HEK293 (cell line): ENCODE measurements around the gene ERI3.
A peak's percentile ranks its signal among the peaks of the same experiment; 100 is the strongest.

ENCODE experiments used
- BCL6B ChIP-seq: fragments of 450-650 bp; formaldehyde crosslinking; IDR thresholded peaks from 2 replicates; pipeline ENCODE4 v1.5.1; 2017; ENCODE audit warnings: missing biosample characterization, missing genetic modification characterization
- EGR2 ChIP-seq: fragments of 450-650 bp; formaldehyde crosslinking; IDR thresholded peaks from 2 replicates; pipeline ENCODE4 v1.5.1; 2016; ENCODE audit warnings: low read depth, missing biosample characterization, missing genetic modification characterization
- HOXA7 ChIP-seq: sonication (generic); formaldehyde crosslinking; IDR thresholded peaks from 2 replicates; pipeline ENCODE4 v1.8.1; 2022; ENCODE audit warnings: missing genetic modification reagents, borderline replicate concordance
- IKZF3 ChIP-seq: fragments of 450-650 bp; IDR thresholded peaks from 2 replicates; pipeline ENCODE4 v1.5.0; 2018; ENCODE audit warnings: missing biosample characterization, mild to moderate bottlenecking, missing genetic modification characterization, moderate library complexity
- PRDM1 ChIP-seq: fragments of 450-650 bp; formaldehyde crosslinking; IDR thresholded peaks from 2 replicates; pipeline ENCODE4; 2016; ENCODE audit warnings: missing biosample characterization, missing genetic modification characterization
- SP3 ChIP-seq: fragments of 450-650 bp; formaldehyde crosslinking; IDR thresholded peaks from 2 replicates; pipeline ENCODE4 v1.5.1; 2016; ENCODE audit warnings: missing biosample characterization, missing genetic modification characterization
- ZBTB1 ChIP-seq: fragments of 450-650 bp; formaldehyde crosslinking; IDR thresholded peaks from 2 replicates; pipeline ENCODE4 v1.5.1; 2016; ENCODE audit warnings: missing biosample characterization, missing genetic modification characterization
- ZBTB8A ChIP-seq: fragments of 450-650 bp; formaldehyde crosslinking; IDR thresholded peaks from 2 replicates; pipeline ENCODE4 v1.5.1; 2016; ENCODE audit warnings: missing biosample characterization, missing genetic modification characterization
- ZFP37 ChIP-seq: fragments of 450-650 bp; formaldehyde crosslinking; IDR thresholded peaks from 2 replicates; pipeline ENCODE4 v1.5.1; 2016; ENCODE audit warnings: missing biosample characterization, missing genetic modification characterization
- ZNF16 ChIP-seq: fragments of 450-650 bp; formaldehyde crosslinking; IDR thresholded peaks from 2 replicates; pipeline ENCODE4 v1.5.1; 2016; ENCODE audit warnings: low read depth, missing biosample characterization, missing genetic modification characterization
- ZNF2 ChIP-seq: fragments of 450-650 bp; formaldehyde crosslinking; IDR thresholded peaks from 2 replicates; pipeline ENCODE4 v1.5.1; 2016; ENCODE audit warnings: missing biosample characterization, missing genetic modification characterization
- ZNF202 ChIP-seq: fragments of 450-650 bp; formaldehyde crosslinking; IDR thresholded peaks from 2 replicates; pipeline ENCODE4 v1.5.1; 2016; ENCODE audit warnings: missing biosample characterization, missing genetic modification characterization, borderline replicate concordance
- ZNF23 ChIP-seq: fragments of 450-650 bp; formaldehyde crosslinking; IDR thresholded peaks from 2 replicates; pipeline ENCODE4 v1.5.1; 2016; ENCODE audit warnings: missing biosample characterization, missing genetic modification characterization, borderline replicate concordance
- ZNF449 ChIP-seq: fragments of 450-650 bp; formaldehyde crosslinking; IDR thresholded peaks from 2 replicates; pipeline ENCODE4 v1.5.1; 2017; ENCODE audit warnings: missing biosample characterization, mild to moderate bottlenecking, missing genetic modification characterization, moderate library complexity
- ZNF501 ChIP-seq: fragments of 450-650 bp; formaldehyde crosslinking; IDR thresholded peaks from 2 replicates; pipeline ENCODE4 v1.5.1; 2016; ENCODE audit warnings: missing biosample characterization, missing genetic modification characterization
- ZNF513 ChIP-seq: fragments of 450-650 bp; IDR thresholded peaks from 2 replicates; pipeline ENCODE4 v1.5.1; 2018; ENCODE audit warnings: missing biosample characterization, missing genetic modification characterization
- ZNF555 ChIP-seq: fragments of 450-650 bp; formaldehyde crosslinking; conservative IDR thresholded peaks from 2 replicates; pipeline ENCODE4 v1.5.1; 2017; ENCODE audit warnings: missing biosample characterization, mild to moderate bottlenecking, missing genetic modification characterization, inconsistent platforms
- ZNF571 ChIP-seq: fragments of 450-650 bp; formaldehyde crosslinking; IDR thresholded peaks from 2 replicates; pipeline ENCODE4 v1.5.0; 2017; ENCODE audit warnings: missing biosample characterization, missing genetic modification characterization
- ZNF621 ChIP-seq: fragments of 450-650 bp; formaldehyde crosslinking; IDR thresholded peaks from 2 replicates; pipeline ENCODE4 v1.5.1; 2017; ENCODE audit warnings: missing biosample characterization, missing genetic modification characterization
- ZNF660 ChIP-seq: fragments of 450-650 bp; IDR thresholded peaks from 2 replicates; pipeline ENCODE4 v1.5.1; 2018; ENCODE audit warnings: missing biosample characterization, mild to moderate bottlenecking, missing genetic modification characterization
- ZNF664 ChIP-seq: fragments of 450-650 bp; formaldehyde crosslinking; IDR thresholded peaks from 2 replicates; pipeline ENCODE4 v1.5.1; 2016; ENCODE audit warnings: missing biosample characterization, missing genetic modification characterization
- ZNF707 ChIP-seq: fragments of 450-650 bp; formaldehyde crosslinking; IDR thresholded peaks from 2 replicates; pipeline ENCODE4 v1.5.1; 2016; ENCODE audit warnings: missing biosample characterization, missing genetic modification characterization
- ZNF777 ChIP-seq: fragments of 450-650 bp; formaldehyde crosslinking; IDR thresholded peaks from 2 replicates; pipeline ENCODE4 v1.5.1; 2017; ENCODE audit warnings: missing biosample characterization, missing genetic modification characterization, borderline replicate concordance
- ZNF837 ChIP-seq: fragments of 450-650 bp; formaldehyde crosslinking; IDR thresholded peaks from 2 replicates; pipeline ENCODE4 v1.5.1; 2016; ENCODE audit warnings: missing biosample characterization, missing genetic modification characterization
- ZSCAN5A ChIP-seq: fragments of 450-650 bp; formaldehyde crosslinking; IDR thresholded peaks from 2 replicates; pipeline ENCODE4 v1.5.1; 2016; ENCODE audit warnings: missing biosample characterization, missing genetic modification characterization
- ZXDB ChIP-seq: fragments of 450-650 bp; formaldehyde crosslinking; IDR thresholded peaks from 2 replicates; pipeline ENCODE4 v1.5.1; 2016; ENCODE audit warnings: missing biosample characterization, missing genetic modification characterization
- TF ChIP-seq, protein P1 (sequence below): fragments of 450-650 bp; formaldehyde crosslinking; IDR thresholded peaks from 2 replicates; pipeline ENCODE4 v1.5.1; 2017; ENCODE audit warnings: missing biosample characterization, missing genetic modification characterization
- TF ChIP-seq, protein P2 (sequence below): fragments of 450-650 bp; formaldehyde crosslinking; IDR thresholded peaks from 2 replicates; pipeline ENCODE4 v1.5.1; 2016; ENCODE audit warnings: missing biosample characterization, missing genetic modification characterization
- TF ChIP-seq, protein P3 (sequence below): fragments of 450-650 bp; formaldehyde crosslinking; optimal IDR thresholded peaks from 2 replicates; pipeline ENCODE3; 2016; ENCODE audit warnings: missing biosample characterization, mild to moderate bottlenecking, missing genetic modification characterization

The ERI3 gene

DNA sequence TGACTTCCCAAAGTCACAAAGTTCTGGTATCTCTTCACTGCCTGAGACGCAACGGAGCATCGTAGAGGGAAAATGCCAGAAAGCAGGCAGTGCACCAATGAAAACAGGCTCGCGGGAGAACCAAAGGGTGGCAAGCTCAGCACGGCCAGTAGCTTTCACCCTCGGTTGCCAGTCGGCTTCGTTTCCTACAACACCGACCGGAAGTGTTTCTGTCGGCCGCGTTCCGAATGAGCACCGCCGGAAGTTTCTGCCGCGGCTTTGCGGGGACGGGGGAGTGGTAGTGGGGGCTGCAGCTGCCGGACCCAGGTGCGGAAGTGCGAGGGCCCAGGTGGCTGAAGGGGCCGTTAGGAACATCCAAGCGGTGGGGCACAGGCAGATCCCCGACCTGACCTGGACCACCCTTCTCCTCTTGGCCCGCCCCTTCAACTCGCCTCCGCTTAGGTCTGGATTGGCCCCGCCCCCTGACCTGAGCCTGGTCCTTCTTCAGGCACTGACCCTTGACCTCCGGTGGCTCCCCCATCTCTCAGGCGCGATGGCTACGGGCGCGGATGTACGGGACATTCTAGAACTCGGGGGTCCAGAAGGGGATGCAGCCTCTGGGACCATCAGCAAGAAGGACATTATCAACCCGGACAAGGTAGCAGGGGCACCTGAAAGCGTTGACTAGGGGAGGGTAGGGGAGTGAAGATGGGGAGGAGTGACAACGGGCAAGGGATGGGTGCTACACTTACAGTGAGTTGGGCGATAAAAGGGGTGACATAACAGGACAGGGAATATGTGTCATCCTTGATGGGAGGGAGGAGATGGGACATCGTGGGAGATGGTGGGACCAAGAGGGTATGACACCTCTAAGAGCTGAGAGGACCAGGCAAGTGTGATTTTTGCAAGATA is 141.6 kb downstream of the ERI3 start, which contains the start of gene DMAP1 (continued):
- TF ChIP-seq ZNF449 (tag by site-specific recombination): peak; percentile 75
- no peak for TF ChIP-seq ZNF571 (tag by site-specific recombination)
- TF ChIP-seq ZNF23 (tag by site-specific recombination): peak; percentile 67; the same call in 1 of the 2 replicates
- peak; percentile 99 for TF ChIP-seq ZNF501 (tag by site-specific recombination)
- TF ChIP-seq ZBTB8A (tag by site-specific recombination): peak; percentile 75
- peak; percentile 98 for TF ChIP-seq ZFP37 (tag by site-specific recombination)
- no peak for TF ChIP-seq ZNF555 (tag by site-specific recombination)
- TF ChIP-seq, protein P1, sequence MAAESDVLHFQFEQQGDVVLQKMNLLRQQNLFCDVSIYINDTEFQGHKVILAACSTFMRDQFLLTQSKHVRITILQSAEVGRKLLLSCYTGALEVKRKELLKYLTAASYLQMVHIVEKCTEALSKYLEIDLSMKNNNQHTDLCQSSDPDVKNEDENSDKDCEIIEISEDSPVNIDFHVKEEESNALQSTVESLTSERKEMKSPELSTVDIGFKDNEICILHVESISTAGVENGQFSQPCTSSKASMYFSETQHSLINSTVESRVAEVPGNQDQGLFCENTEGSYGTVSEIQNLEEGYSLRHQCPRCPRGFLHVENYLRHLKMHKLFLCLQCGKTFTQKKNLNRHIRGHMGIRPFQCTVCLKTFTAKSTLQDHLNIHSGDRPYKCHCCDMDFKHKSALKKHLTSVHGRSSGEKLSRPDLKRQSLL (tag by site-specific recombination): peak; percentile 85
- TF ChIP-seq, protein P2, sequence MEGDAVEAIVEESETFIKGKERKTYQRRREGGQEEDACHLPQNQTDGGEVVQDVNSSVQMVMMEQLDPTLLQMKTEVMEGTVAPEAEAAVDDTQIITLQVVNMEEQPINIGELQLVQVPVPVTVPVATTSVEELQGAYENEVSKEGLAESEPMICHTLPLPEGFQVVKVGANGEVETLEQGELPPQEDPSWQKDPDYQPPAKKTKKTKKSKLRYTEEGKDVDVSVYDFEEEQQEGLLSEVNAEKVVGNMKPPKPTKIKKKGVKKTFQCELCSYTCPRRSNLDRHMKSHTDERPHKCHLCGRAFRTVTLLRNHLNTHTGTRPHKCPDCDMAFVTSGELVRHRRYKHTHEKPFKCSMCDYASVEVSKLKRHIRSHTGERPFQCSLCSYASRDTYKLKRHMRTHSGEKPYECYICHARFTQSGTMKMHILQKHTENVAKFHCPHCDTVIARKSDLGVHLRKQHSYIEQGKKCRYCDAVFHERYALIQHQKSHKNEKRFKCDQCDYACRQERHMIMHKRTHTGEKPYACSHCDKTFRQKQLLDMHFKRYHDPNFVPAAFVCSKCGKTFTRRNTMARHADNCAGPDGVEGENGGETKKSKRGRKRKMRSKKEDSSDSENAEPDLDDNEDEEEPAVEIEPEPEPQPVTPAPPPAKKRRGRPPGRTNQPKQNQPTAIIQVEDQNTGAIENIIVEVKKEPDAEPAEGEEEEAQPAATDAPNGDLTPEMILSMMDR (tag by site-specific recombination): peak; percentile 71
- peak; percentile 96 for TF ChIP-seq ZXDB (tag by site-specific recombination)
- TF ChIP-seq, protein P3, sequence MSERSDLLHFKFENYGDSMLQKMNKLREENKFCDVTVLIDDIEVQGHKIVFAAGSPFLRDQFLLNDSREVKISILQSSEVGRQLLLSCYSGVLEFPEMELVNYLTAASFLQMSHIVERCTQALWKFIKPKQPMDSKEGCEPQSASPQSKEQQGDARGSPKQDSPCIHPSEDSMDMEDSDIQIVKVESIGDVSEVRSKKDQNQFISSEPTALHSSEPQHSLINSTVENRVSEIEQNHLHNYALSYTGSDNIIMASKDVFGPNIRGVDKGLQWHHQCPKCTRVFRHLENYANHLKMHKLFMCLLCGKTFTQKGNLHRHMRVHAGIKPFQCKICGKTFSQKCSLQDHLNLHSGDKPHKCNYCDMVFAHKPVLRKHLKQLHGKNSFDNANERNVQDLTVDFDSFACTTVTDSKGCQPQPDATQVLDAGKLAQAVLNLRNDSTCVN: peak; percentile 37
- TF ChIP-seq HOXA7 (CRISPR knock-in tag): no peak
- TF ChIP-seq ZNF664 (tag by site-specific recombination): peak; percentile 72; the same call in 1 of the 2 replicates
- peak; percentile 61; the same call in 1 of the 2 replicates for TF ChIP-seq ZBTB1 (tag by site-specific recombination)
- peak; percentile 51; the same call in 1 of the 2 replicates for TF ChIP-seq EGR2 (tag by site-specific recombination)
- peak; percentile 99 for TF ChIP-seq ZNF2
- TF ChIP-seq ZNF202 (tag by site-specific recombination): no peak
- no peak for TF ChIP-seq ZNF837 (tag by site-specific recombination)
- TF ChIP-seq IKZF3 (tag by site-specific recombination): peak; percentile 59; the same call in 1 of the 2 replicates
- peak; percentile 84; the same call in 1 of the 2 replicates for TF ChIP-seq ZNF777 (tag by site-specific recombination)
- TF ChIP-seq ZNF16 (tag by site-specific recombination): no peak
- no peak for TF ChIP-seq ZNF621 (tag by site-specific recombination)
- TF ChIP-seq ZNF707: no peak
- 0 out of 2 replicates have a peak, but pooled peaks have one; percentile 67 for TF ChIP-seq BCL6B (tag by site-specific recombination)
- TF ChIP-seq ZNF660: peak; percentile 100
- peak; percentile 99 for TF ChIP-seq ZSCAN5A
- peak; percentile 39; the same call in 1 of the 2 replicates for TF ChIP-seq ZNF513 (tag by site-specific recombination)
- peak; percentile 97 for TF ChIP-seq PRDM1 (tag by site-specific recombination)
- peak; percentile 91 for TF ChIP-seq SP3
